ENCODE measurements around the gene ATP10A. TPM values are rescaled to one million over a fixed set of nuclear protein-coding genes. Genes with fewer than 3 reads are reported as not detected.

Gene ATP10A
- total and polyA plus RNA-seq, 8 donors, result 0.04 to 1.2 (median 0.41) TPM

DNA sequence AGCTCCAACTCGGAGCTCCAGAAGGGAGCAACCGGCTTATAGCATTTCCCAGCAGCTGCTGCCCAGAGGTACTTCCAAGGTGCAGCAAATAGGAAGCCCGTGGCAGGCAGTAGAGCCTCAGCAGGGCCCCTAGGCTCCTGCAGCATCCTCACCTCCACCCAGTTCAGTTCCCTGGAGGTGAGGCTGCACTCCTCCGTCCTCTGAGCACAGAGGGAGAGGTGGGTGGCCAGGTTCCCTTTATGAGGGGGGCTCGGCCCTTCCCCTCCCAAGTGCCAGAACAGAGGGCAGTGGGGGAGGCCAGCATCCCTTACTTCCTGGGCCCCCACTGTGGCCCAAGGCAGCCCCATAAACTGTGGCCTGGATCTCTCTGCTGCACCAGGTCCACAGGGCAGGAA is 150.2 kb downstream of the ATP10A start:
- Histone ChIP-seq H3K9me3 (no peaks in the 10 kb centered on the region), H3K27me3 (no peaks in the 10 kb centered on the region), H3K4me1 (no peaks in the 10 kb centered on the region), H3K36me3 (no peaks in the 10 kb centered on the region), H3K27ac (no peak overlapping the region), H3K4me3 (no peak overlapping the region)
- no peak for ATAC-seq
- peak in 1 of 6 donors; percentile 30 for DNase-seq
- TF ChIP-seq, protein P1, sequence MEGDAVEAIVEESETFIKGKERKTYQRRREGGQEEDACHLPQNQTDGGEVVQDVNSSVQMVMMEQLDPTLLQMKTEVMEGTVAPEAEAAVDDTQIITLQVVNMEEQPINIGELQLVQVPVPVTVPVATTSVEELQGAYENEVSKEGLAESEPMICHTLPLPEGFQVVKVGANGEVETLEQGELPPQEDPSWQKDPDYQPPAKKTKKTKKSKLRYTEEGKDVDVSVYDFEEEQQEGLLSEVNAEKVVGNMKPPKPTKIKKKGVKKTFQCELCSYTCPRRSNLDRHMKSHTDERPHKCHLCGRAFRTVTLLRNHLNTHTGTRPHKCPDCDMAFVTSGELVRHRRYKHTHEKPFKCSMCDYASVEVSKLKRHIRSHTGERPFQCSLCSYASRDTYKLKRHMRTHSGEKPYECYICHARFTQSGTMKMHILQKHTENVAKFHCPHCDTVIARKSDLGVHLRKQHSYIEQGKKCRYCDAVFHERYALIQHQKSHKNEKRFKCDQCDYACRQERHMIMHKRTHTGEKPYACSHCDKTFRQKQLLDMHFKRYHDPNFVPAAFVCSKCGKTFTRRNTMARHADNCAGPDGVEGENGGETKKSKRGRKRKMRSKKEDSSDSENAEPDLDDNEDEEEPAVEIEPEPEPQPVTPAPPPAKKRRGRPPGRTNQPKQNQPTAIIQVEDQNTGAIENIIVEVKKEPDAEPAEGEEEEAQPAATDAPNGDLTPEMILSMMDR (IDR thresholded peaks at IDR 0.05), result no peak
- FAIRE-seq, result no peak
- WGBS, 2 donors, result 39 to 47% methylated on average over 5 of the region's 5 CpGs
- intact Hi-C loops (cut with DNase I), result no loop called here

- Histone ChIP-seq H3K4me3 (no peak overlapping the region), H3K4me1 (no peaks in the 10 kb centered on the region), H3K36me3 (no peaks in the 10 kb centered on the region), H3K27me3 (no peaks in the 10 kb centered on the region), H3K9me3 (no peaks in the 10 kb centered on the region), H3K27ac (no peak overlapping the region)
- intact Hi-C loops (cut with DNase I), result no loop called here
- DNase-seq (peak in 1 of 6 donors; percentile 28), ATAC-seq (no peak), FAIRE-seq (no peak)
- TF ChIP-seq, protein P1 (IDR thresholded peaks at IDR 0.05), result no peak
- WGBS, 2 donors, result 74 to 75% methylated on average over 9 of the region's 9 CpGs
Measured at GRCh38 chr15:25712192-25712960, 150.8 kb downstream of the ATP10A start.

DNA sequence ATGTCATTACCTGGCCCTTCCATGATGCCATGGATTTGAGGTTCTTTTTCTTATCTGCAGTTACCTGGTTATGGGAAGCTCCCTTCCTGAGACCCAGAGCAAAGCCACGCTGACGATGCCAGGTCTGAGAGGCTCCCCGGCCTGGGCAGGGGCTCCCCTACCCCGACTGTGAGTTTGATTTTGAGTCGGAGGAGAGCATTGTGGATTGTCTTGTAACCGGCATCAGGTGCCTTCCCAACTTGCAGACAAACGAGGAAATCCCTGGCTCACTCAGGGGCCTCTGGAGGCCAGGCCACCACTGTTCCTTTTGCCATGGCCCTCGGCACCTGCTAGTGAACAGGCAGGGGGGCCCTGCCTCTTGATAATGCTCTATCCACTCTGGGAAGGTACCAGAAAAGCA is 151.4 kb downstream of the ATP10A start:
- no peak for FAIRE-seq
- DNase-seq, result peak in 1 of 6 donors; percentile 23
- intact Hi-C loops (cut with DNase I), result no loop called here
- H3K4me1 ChIP-seq, result no peaks in the 10 kb centered on the region
- WGBS, 2 donors, result 59 to 69% methylated on average over 8 of the region's 8 CpGs
- H3K27me3 ChIP-seq, result no peaks in the 10 kb centered on the region
- no peak for ATAC-seq
- H3K4me3 ChIP-seq, result no peak overlapping the region
- TF ChIP-seq, protein P1 (IDR thresholded peaks at IDR 0.05), result no peak
- no peaks in the 10 kb centered on the region for H3K36me3 ChIP-seq
- H3K9me3 ChIP-seq, result no peaks in the 10 kb centered on the region
- no peak overlapping the region for H3K27ac ChIP-seq

DNA sequence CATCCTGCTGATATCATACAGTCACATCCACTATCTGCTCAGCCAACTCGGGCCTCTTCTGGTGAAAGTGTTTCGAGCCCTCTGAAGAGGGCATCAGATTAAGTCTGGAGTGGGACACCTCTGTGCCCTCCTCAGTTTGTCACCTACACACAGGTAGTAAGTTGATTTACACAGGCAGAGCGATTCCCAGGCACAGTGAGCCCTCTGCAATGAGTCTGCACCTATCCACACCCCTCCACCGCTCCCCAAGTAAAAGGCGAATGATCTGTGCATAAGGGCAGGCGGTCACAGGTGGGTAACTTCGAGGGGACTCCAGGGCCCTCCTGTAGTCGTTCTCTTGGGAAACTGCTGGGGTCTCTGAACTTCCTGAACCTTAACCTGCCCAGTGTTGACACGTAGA is 152.0 kb downstream of the ATP10A start:
- ATAC-seq (no peak), FAIRE-seq (no peak), DNase-seq (peak in 1 of 6 donors; percentile 8)
- WGBS, 2 donors, result 59 to 66% methylated on average over 9 of the region's 9 CpGs
- TF ChIP-seq, protein P1 (IDR thresholded peaks at IDR 0.05), result no peak
- Histone ChIP-seq H3K4me3 (no peak overlapping the region), H3K4me1 (no peaks in the 10 kb centered on the region), H3K27ac (no peak overlapping the region), H3K36me3 (no peaks in the 10 kb centered on the region), H3K9me3 (no peaks in the 10 kb centered on the region), H3K27me3 (no peaks in the 10 kb centered on the region)
- intact Hi-C loops (cut with DNase I), result no loop called here

DNA sequence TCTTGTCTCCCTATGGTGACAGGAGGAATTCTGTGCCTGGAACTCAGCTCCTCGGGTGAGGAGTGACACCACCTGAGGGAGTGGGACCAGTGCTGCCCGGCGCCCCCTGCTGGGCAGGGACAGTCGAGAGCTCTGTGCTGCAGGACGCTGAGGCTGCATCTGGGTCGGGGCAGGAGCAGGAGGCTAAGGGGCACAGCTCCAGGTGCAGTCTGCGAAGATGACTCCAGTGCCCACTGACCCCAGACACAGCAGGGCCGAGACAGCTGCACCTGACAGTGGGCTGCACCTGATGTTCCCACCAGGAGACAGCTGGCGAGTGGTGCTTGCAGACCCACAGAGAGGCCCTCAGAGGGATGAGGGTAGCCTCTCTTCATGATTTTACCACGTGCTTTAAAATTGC is 152.9 kb downstream of the ATP10A start:
- no peaks in the 10 kb centered on the region for H3K36me3 ChIP-seq
- H3K4me3 ChIP-seq, result no peak overlapping the region
- FAIRE-seq, result no peak
- peak in 3 of 4 donors; percentile 54 to 72 (median 68) for ATAC-seq
- H3K27ac ChIP-seq, result no peak overlapping the region
- intact Hi-C loops (cut with DNase I), result no loop called here
- no peaks in the 10 kb centered on the region for H3K4me1 ChIP-seq
- no peaks in the 10 kb centered on the region for H3K27me3 ChIP-seq
- 18 to 21% methylated on average over 10 of the region's 10 CpGs for WGBS, 2 donors
- peak in 5 of 6 donors; percentile 23 to 84 (median 47) for DNase-seq
- H3K9me3 ChIP-seq, result no peaks in the 10 kb centered on the region
- TF ChIP-seq, protein P1 (IDR thresholded peaks at IDR 0.05), result peak; percentile 34 to 55 (median 46)
